Pulmonary artery endothelial cell (primary cell): ENCODE data around the gene NEUROD4. TPM values are rescaled to one million over a fixed set of nuclear protein-coding genes. Genes with fewer than 3 reads are reported as not detected.

Source experiments
- DNase-seq: peaks from one replicate; pipeline ENCODE4 v3.0.0-alpha.2; 2011; ENCODE audit warnings: low read depth, low spot score
- total RNA-seq: library from RNA; depleted of rRNA; stranded (reverse); fragments of >200 nt; gene quantifications from 2 replicates; pipeline ENCODE4 v1.2.3, GENCODE V29; 2014

Gene NEUROD4
- total RNA-seq, 1 donor from 2014 or later = not detected

DNA sequence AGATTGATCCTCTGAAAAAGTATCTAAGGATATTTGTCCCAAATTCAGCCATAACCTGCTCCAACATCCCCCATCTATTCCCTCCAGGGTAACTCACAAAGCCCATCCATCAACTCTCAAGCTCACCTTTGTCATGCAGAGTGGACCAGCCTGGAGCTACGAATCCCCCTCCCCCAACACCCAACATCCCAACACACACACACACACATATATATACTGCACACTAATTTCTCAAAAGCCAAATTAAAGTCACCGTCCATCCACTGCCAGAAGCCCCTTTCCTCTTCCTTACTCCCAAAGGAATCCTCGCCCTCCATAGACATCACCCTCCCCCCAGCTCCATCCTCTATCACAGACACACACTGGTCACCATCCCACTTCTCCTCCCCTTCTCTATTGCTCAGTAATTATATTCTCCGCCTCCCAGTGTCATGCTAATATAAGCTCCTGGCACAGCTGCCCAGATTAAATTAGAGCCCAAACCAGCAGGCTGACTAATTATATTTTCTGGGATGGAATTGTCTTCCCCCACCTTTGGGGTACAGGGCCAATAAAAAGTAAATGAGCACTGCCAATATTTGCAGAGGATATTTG lies 21.7 kb upstream of the NEUROD4 start:
- no peak for DNase-seq

DNA sequence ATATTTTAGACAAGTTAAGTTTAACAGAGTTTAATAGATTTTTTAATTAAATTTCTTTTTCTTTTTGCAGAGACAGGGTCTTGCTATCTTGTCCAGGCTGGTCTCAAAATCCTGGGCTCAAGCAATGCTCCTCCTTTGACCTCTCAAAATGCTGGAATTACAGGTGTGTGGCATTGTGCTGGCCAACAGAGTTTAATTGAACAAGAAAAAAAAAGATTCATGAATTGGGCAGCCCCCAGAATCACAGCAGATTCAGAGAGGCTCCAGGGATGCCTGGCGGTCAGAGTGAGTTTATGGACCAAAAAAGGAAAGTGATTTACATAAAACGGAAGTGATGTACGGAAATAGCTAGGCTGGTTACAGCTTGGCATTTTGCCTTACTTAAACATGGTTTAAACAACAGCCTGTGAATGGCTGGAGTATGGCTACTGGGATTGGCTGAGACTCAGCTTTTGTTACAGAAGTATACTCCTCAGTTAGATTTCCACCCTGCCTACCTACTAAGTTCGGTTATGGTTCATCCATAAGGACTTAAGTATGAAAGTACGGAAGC lies 20.7 kb upstream of the NEUROD4 start:
- no peak for DNase-seq

DNA sequence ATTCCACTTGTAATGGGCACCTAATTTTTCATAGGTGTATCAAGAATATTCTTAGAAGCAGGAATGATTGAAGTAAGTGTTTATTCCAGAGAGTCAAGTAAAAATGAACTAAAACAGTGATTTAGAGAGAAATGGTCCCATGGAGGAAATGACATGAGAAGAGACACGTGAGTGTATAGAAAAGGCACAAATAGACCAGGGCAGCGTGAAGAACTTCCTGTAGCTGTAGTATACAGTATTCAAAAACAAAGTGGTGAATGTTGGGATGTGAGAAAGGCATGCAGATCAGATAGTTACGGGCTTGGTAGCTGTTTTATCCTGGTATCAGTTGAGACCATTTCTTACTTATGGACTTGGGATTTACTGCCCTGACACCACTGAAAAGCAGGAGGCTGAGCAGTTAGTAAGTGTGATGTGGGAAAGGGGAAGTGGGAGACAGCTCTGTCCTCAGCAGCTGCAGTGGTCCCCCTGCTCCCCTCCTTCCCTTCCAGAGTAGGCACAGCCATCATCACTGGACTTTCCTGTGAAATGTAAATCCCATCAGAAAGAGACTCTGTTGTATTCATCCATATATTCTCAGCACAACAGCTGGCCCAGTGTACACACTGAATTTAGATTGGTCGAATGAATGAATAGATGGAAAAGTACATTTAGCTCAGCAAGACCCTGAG lies 18.4 kb upstream of the NEUROD4 start:
- DNase-seq = no peak

DNA sequence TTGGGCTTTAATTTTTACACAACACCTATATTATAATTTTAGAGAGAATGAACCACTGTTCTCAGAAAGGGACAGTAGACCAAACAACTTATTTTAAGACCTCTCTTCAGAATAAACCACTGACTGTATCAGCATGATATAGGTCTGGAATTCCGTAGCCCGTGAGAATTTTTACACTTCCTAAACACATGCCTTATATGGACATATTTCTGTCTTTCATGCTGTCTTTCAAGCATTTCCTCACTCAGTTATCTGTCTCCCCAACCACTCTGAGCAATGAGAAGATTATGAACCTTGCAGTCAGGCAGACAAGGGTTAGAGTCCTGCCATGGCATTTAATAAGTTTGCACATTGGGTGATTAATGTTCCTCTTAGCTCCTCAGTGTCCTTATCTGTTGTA lies 17.4 kb upstream of the NEUROD4 start:
- DNase-seq = no peak

DNA sequence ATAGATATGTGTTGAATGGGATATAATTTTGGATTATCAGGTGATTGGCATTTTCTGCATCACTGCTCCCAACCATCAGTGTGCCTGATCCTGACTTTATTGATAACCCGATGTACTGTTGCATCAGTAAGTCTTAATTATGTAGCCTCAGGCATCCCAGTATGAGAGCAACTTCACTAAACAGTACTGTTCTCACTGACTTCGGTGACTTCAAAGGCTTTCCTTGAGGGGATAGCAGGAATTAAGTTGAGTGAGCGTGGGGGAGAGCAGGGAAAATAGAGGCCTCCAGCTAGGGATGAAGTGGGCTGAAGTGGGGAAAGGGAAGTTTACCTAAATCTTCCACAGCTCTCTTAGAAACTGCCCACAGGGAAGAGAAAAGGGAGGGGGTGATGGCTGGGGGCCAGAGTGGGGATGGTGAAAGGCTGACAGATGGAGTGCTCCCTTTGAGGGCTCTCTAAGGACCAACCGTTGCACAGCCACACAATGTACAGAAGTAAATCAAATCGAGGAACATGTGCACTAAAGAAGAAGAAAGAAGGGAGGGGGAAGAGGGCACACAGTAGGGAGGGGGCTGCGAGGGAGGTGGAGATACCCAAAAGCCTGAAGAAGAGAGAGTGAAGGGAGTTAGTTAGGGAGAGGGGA lies 10.7 kb upstream of the NEUROD4 start:
- no peak for DNase-seq

DNA sequence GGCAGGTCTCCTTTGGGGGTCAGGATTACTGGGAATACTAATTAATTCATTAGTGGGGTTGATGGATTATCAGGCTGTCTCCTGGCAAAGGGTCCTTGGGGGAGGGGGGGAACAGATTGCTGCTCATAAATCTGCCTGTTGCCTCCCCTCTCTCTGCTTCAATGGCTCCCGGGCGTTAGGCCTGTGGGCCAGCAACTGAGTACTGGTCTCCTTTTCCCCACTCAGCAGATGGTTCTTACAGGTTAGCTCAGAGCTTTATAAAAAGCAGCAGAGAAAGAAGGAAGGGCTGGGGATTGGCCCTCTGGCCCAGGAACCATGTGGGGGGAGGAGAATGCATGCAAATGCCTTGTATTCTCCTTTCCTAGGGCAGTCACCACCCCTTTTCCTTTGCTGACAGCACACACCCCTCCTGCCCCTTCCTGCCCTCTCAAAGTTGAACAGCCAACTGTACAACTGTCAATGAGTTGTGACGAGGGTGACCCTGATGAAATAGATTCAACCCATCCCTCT lies 2.3 kb upstream of the NEUROD4 start:
- no peak for DNase-seq

DNA sequence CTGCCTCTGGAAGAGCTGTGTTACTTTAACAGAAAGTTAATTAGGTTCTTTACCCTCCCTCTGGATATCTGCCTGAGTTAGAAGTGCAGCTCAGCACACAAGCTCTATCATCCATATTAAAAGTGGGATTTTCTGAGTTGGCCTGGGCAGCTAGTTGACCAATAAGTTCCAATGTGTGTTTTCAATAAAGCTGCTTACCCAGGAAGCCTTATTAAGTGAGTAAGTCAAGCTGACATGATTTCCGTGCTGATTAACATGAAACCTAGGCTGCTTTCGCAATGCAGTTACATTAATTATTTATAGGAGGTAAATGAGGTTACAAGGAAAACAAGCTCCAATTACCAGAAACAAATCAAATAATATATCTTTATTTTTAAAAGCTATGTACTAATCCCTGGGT lies 4.8 kb downstream of the NEUROD4 start:
- no peak for DNase-seq

DNA sequence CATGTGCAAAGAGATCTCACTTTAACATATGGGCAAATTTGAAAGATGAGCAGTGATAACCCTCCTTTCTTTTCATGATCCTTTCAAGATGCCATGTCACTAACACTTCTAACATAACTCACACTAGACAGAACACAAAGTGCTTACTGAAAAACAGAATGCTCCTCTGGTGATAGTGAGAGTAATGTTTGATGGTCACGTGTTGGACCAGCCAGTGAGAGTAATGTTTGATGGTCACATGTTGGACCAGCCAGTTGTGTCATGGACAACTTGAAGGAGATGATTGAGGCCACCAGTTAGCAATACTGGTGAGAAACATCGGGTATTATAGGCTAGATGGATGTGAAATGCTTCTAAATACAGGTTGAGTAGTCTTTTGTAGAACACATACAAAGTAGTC lies 5.7 kb downstream of the NEUROD4 start:
- DNase-seq = no peak

DNA sequence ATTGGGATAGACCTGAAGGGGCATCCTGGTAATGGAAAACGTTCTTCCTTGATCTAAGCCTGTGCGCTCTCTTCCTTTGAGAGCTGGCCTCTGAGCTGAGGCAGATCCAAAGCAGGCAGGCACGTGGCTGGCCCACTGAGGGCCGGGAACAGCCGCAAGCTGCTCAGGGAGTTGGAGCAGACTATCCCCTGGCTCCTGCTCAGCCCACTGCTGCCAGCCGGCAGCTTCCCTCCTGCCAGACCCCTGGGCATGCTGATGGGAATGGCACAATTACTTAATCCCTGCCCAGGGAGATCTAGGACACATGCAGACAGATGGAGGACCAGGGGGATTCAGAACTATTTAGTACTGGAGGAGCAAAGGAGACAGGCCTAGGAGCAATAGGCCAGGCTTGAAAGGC lies 14.4 kb downstream of the NEUROD4 start:
- no peak for DNase-seq

DNA sequence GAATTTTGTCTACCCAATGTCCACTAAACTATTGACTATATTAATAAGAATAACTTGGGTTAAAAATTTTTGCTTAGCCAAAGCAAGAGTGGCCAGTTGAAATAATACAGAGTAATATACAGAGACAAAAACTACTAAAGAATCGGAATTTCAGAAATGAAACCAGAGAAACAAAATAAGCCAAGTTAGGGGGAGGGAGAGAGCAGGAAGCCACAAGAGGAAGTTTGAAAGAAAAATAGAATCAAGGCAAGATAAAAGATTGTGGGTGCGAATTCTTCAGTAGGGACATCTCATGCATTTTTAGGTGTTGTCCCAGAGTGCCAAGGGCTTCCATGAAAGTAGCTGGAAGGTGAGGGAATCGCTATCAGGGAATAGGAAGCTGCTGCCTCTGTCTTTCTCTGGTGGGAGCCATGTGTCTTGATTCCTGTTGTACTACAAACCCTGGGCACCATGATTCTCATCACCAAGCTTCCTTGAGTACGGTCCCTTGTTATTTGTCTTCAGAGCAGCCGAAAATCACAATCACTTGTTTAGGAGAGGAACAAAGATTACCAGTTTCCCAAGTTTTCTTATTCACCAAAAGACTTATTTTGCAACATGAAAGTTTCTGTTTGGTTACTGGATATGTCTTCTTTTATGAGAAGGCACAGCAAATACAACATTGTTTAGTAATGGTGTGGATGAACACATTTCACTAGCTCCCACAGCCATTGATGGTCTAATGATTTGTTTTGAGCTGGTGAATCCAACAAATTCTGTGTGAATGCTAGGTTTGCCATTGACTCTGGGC lies 16.7 kb downstream of the NEUROD4 start:
- DNase-seq = no peak

DNA sequence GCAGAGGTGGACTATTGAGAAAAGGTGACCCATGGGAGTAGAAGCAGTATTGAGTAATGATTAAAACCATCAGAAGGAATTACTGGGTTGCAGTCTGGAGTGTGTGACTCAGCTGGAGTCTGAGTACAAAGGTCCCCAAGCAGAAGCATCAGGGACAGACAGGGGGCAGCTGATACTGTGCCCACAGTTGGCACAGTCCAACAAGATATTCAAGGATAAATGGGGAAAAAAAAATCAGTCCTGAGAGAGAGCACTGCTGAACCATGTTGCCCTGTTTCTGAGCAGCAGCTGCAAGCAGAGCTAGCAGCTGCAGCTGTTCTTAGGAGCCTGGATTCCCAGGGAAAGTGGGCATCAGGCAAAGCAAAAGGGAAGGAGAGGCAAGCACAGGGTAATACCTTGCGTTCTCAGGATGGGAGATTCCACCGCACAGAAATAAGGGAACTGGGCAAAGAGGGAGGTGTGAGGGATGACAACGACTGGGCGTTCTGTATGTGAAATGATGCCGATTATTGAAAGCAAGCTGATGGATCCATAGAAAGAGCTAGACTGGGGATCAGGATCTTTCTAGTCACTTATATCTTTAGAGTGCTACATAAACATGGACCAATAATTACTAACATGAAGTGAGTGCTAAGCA lies 17.7 kb downstream of the NEUROD4 start:
- no peak for DNase-seq

DNA sequence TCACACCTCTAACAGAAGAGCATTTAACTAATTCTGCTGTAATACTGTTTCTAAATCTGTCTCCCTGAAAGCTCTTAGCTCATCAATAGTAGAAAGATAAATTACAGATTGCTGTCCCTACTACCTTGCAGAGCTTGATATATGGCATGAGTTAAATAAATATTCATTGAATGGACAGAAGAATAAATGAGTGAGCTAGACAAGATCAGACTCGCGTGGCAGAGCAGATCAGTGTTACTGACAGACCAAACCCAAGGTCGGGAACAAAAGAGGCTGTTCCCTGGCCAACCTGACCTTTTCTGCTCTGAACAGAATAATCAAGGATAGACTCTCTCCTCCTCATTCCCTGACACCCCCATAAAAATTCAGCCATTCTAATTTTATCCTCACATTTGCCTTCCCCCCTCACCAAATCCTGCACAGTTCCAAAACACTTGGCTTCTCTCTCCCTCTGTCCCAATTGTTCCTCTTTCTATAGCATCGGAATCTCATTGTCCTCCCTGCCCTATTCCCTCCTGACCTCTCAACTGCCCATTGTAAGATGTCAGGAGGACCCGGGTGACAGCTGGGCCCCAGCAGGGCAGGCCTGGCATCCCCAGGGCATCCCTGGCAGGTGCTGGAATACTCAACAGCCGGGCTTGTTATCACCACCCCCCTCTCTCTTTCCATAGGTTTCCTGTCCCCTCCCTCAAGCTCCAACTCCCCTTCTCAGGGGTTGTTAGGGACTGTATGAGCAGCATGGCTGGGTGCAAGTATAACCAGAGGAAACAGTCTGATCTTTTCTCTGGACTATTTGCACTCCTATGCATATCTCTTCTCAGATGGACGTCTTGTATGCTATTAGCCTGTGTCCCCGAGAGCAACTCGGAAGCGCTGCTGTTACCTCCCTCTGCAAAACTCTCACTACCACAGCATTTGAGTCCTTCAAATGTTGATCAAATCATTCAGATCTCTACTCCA lies 19.9 kb downstream of the NEUROD4 start:
- no peak for DNase-seq

DNA sequence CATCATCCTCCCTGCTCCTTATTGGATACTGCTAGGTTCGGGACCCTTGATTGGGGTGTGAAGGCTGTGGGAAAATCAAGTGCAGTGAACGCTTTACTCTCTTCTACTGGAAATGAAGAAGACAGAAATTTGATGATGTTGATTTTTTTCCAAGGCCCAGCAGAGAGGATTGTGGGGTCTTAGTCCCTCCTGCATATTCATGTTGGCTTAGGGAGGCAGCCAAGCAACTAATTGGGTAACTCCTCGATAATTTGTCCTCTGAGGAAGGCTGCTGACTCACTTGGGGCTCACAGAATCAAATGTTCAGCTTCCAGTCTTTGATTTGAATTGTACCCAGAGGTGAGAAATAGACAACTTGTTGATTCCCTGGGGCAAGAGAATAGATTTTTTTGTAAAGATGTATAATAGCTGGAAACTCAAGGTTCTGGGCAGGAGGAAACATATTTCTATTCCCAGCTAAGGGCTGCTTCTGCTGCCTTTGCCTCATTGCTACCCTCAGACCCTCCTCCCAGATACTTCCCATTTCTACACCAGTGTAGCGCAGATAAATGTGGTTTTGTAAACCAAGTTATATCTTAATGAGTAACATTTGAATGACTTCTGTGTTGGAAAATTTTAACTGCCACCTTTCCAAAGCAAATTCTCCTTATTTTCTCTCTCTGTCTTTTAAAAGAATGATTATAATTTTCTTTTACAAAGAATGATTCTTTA lies 21.7 kb downstream of the NEUROD4 start:
- DNase-seq = no peak

DNA sequence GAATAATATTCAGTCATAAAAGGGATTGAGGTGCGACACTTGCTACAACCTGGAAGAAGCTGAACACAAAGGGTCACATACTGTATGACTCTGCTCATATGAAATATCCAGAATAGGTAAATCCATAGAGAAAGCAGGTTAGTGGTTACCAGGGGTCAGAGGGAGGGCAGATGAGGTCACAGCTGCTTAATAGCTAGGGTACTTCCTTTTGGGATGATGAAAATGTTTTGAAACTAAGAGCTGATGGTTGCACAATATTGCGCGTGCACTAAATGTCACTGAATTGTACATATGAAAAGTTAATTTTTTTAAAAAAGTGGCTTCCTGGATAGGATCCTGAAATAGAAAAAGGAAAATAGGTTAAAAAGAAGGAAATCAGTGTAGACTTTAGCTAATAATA lies 23.8 kb downstream of the NEUROD4 start:
- DNase-seq = no peak

DNA sequence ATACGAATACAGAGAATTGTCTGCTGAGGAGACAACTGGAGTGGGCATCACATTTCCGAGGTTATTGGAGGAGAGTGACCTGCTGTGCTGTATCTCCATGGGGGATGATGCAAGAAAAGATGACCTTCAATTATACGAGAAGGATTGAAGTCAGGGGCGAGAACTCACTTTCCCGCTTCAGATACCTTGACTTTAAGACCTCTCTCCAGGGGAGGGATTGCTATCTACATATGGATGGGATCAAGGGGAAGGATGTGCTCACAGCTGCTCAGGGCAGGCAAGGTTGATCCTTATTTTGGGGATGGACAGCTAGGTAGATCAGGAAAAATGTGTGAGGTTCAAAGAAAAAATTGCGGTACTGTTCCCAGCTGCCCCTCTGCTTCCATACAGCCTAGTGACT lies 24.4 kb downstream of the NEUROD4 start:
- DNase-seq = no peak

DNA sequence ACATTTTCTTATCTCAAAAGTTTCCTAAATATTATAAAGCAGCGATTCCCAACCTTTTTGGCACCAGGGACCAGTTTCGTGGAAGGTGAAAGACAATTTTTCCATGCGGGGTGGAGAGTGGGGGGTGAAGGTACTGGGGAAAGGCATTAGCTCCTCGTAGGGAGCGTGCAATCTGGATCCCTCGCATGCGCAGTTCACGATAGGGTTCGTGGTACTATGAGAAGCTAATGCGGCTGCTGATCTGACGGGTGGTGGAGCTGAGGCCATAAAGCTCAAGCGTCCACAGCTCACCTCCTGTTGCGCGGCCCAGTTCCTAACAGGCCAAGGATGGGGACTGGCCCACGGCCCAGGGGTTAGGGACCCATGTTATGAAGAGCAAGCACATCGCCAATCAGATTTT lies 29.9 kb downstream of the NEUROD4 start:
- DNase-seq = no peak

DNA sequence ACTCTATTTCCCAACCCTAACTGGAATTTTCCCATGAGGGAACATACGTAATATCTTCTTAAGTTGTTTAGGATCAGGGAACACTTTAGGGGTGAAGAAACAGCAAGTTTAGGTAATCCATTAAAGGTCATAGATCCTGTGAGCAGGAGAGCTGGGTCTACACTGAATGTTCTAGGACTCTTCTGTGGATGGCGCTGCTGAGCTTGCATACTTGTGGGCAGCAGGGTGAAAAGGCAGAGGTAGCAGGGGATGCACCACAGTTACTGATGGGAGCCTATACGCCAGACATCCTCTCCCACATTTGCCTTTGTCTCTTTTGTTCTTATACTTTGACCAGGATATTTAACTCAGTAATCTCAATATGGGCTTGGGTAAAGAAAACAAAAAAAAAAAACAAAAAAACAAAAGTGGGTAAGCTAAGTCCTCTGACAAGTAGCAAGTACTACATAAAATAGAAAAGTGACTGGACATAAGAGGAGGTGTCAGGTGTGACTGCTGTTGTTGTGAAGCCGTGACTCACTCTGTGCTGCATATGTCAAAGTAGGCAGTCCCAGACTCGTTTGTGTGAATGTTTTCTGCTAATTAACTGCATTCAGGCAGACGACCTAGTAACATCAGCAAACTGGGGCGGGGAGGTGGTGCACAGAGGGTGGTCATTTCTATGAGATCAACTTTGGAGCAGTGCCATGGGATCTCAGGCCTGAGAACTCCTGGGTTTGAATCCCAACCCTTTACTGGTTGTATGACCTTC lies 31.6 kb downstream of the NEUROD4 start:
- DNase-seq = no peak

DNA sequence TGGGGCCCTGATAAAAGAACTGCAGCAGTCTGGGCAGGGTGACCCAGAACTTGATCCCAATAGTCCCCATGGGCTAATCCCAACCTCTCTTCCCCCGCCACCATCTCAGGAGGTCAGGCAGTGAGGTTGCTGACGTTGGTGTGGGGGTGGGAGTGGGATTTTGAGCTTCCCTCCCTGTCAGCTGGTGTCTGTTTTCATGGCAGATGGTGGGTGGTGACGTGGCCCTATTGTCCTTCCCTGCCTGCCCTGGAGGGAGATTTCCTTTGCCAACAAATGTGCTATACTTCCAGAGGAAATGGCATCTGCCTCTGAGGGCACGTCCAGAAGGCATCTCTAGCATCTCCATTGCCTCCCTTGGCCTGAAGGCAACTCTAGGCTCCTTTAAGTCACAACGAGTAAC lies 37.7 kb downstream of the NEUROD4 start:
- DNase-seq = no peak

DNA sequence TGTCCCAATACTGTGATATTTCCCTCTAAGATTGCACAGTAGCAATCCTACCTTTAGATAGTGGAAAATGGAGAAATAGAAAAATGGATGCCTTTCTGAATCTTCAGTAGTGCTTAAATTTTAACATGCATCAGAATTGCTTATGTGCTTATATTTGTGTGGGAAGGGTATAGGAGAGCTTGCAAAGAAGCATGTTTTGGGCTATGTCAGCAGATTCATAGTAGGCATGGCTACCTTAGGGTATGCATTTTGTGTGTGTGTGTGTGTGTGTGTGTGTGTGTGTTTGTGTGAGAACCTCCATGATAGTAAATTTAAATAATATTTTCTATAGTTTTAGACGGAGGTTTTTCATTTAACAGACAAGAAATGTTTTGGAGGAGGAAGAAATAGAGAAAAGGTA lies 38.3 kb downstream of the NEUROD4 start:
- DNase-seq = no peak
